ENCODE results near the gene TNPO3. TPM values are rescaled to one million over a fixed set of nuclear protein-coding genes. Genes with fewer than 3 reads are reported as not detected.

Gene TNPO3
- 10 to 100 TPM; 34.6 to 48.5 (median 45.2) TPM for total RNA-seq

GRCh38 chr7:129054438-129055293 is at the start of gene TNPO3:
TSS of gene TNPO3 (minus strand) at chr7:129055111. CDS start at chr7:129054770, 341 bp downstream.
- Histone ChIP-seq H3K9me3 (no peaks in the 10 kb centered on the region), H3K27ac (peak within 1 kb of the TSS; percentile 88 to 96 (median 92)), H3K36me3 (peaks cover 0 to 2% of the 10 kb centered on the region in 2 donors), H3K27me3 (no peaks in the 10 kb centered on the region), H3K4me1 (peaks cover 4 to 48% (median 15%) of the 10 kb centered on the region in 3 donors), H3K4me3 (peak within 1 kb of the TSS; percentile 86 to 93)
- TF ChIP-seq EP300 (IDR thresholded peaks at IDR 0.05) (no peak), POLR2AphosphoS5 (IDR thresholded peaks at IDR 0.05) (peak; percentile 79), CTCF (IDR thresholded peaks at IDR 0.05) (peak in 1 of 4 experiments; percentile 6), POLR2A (IDR thresholded peaks at IDR 0.05) (peak; percentile 48 to 74)
- ATAC-seq: peak; percentile 95
- WGBS, 2 donors (ENCODE audit: low coverage in 1 of 2): 0% methylated on average over 11 to 13 of the region's 59 CpGs

GRCh38 chr7:129103561-129104324 is 48.8 kb upstream of the TNPO3 start:
- Histone ChIP-seq H3K27ac (no peak overlapping the region), H3K4me3 (no peak overlapping the region), H3K9me3 (no peaks in the 10 kb centered on the region), H3K27me3 (no peaks in the 10 kb centered on the region), H3K36me3 (no peaks in the 10 kb centered on the region), H3K4me1 (no peaks in the 10 kb centered on the region)
- 90 to 94% methylated on average over 2 to 3 of the region's 4 CpGs for WGBS, 2 donors (ENCODE audit: low coverage in 1 of 2)
- TF ChIP-seq POLR2A (IDR thresholded peaks at IDR 0.05) (no peak), EP300 (IDR thresholded peaks at IDR 0.05) (no peak), CTCF (IDR thresholded peaks at IDR 0.05) (no peak), POLR2AphosphoS5 (IDR thresholded peaks at IDR 0.05) (no peak)
- no peak for ATAC-seq

GRCh38 chr7:129101746-129102145 is 46.8 kb upstream of the TNPO3 start:
- no peak for ATAC-seq
- WGBS, 2 donors (ENCODE audit: low coverage in 1 of 2): 73 to 79% methylated on average over 6 of the region's 6 CpGs
- no peak overlapping the region for H3K27ac ChIP-seq
- no peaks in the 10 kb centered on the region for H3K27me3 ChIP-seq
- TF ChIP-seq POLR2A (IDR thresholded peaks at IDR 0.05) (no peak), CTCF (IDR thresholded peaks at IDR 0.05) (no peak)
- no peak overlapping the region for H3K4me3 ChIP-seq
- H3K36me3 ChIP-seq: no peaks in the 10 kb centered on the region
- H3K4me1 ChIP-seq: no peaks in the 10 kb centered on the region
- no peaks in the 10 kb centered on the region for H3K9me3 ChIP-seq

- no peaks in the 10 kb centered on the region for H3K36me3 ChIP-seq
- H3K27ac ChIP-seq: no peak overlapping the region
- H3K9me3 ChIP-seq: no peaks in the 10 kb centered on the region
- TF ChIP-seq POLR2A (IDR thresholded peaks at IDR 0.05) (no peak), EP300 (IDR thresholded peaks at IDR 0.05) (no peak), CTCF (IDR thresholded peaks at IDR 0.05) (no peak), POLR2AphosphoS5 (IDR thresholded peaks at IDR 0.05) (no peak)
- H3K4me1 ChIP-seq: no peaks in the 10 kb centered on the region
- no peak overlapping the region for H3K4me3 ChIP-seq
- 20 to 28% methylated on average over 1 to 2 of the region's 2 CpGs for WGBS, 2 donors (ENCODE audit: low coverage in 1 of 2)
- ATAC-seq: no peak
- no peaks in the 10 kb centered on the region for H3K27me3 ChIP-seq
Measured at GRCh38 chr7:129100827-129101166, 45.9 kb upstream of the TNPO3 start.

Data from gastroesophageal sphincter (tissue), 4 donors.